K562 (cell line): ENCODE data around the gene C4A. TPM values are rescaled to one million over a fixed set of nuclear protein-coding genes. Genes with fewer than 3 reads are reported as not detected.
A peak's percentile ranks its signal among the peaks of the same experiment; 100 is the strongest.

ENCODE experiments used
- ATAC-seq: fragments of 200-7000 bp; cut with Tn5 transposase; 3 replicates; pipeline ENCODE4 v1.9.1; 2020; ENCODE audit warnings: moderate library complexity
- BruUV-seq: library from RNA; stranded (reverse); fragments of 400-500 nt; replicated peaks from 2 replicates; lab custom pipeline; 2021; lab: Mats Ljungman, UMichigan
- CTCF ChIA-PET: fragments of 300-600 bp; formaldehyde crosslinking; extraction: SDS; loops from one replicate; lab custom pipeline; 2021; ENCODE audit warnings: low intra/inter-chr PET ratio; lab: Yijun Ruan, JAX
- POLR2A ChIA-PET: fragments of 300-600, 350-650 bp; sonication (Branson Sonifier 250); formaldehyde crosslinking; extraction: SDS; loops from one replicate; lab custom pipeline; 2021; ENCODE audit warnings: antibody characterized with exemption, inconsistent platforms; lab: Yijun Ruan, JAX
- DNase-seq, 4 experiments: peaks; one replicate each; pipeline versions ENCODE4 v3.0.0 to v3.0.0-alpha.2; 2011 to 2018; ENCODE audit warnings: low spot score in 3 of 4, mixed read lengths in 3 of 4; ENCODE audit errors: extremely low read depth in 1 of 4
- FAIRE-seq: peaks from 2 replicates; lab custom pipeline; 2011; peaks lifted over from hg19 to GRCh38; lab: Jason Lieb, UNC
- H2AFZ ChIP-seq: 2 replicates; pipeline ENCODE4 v1.6.0; 2011; ENCODE audit warnings: low read depth, low read length, control low read depth, inconsistent platforms
- H3K27ac ChIP-seq: fragments of 200-600 bp; 3 replicates; pipeline ENCODE4 v1.8.0; 2011; ENCODE audit warnings: low read depth, mild to moderate bottlenecking, control low read depth, inconsistent platforms, low read length, moderate library complexity, mixed read lengths; ENCODE audit errors: extremely low read depth
- H3K27me3 ChIP-seq, 2 experiments: fragments of 300-600 bp in 1 of 2; 2 replicates in 1 of 2; 3 replicates in 1 of 2; pipeline versions ENCODE4 v1.6.0 to v1.8.0; 2011; ENCODE audit warnings: inconsistent platforms in 2 of 2, low read length in 2 of 2, mild to moderate bottlenecking in 1 of 2, mixed read lengths in 1 of 2, moderate library complexity in 1 of 2; ENCODE audit not compliant: control insufficient read depth in 2 of 2, insufficient read depth in 2 of 2
- H3K36me3 ChIP-seq: fragments of 300-600 bp; 3 replicates; pipeline ENCODE4 v1.8.0; 2011; ENCODE audit warnings: mild to moderate bottlenecking, low read length, inconsistent platforms; ENCODE audit not compliant: control insufficient read depth, insufficient read depth
- H3K4me1 ChIP-seq, 2 experiments: fragments of 200-600 bp in 1 of 2; replicated peaks in 1 of 2; 2 replicates in 1 of 2; 3 replicates in 1 of 2; pipeline versions ENCODE4 v1.5.1 to v1.8.0; 2011; ENCODE audit warnings: inconsistent platforms in 2 of 2, low read length in 2 of 2, mild to moderate bottlenecking in 1 of 2, mixed read lengths in 1 of 2, moderate library complexity in 1 of 2; ENCODE audit not compliant: control insufficient read depth in 2 of 2, insufficient read depth in 2 of 2
- H3K4me2 ChIP-seq: 2 replicates; pipeline ENCODE4 v1.6.1; 2011; ENCODE audit warnings: low read length, control low read depth, inconsistent platforms, mixed read lengths; ENCODE audit not compliant: insufficient read depth
- H3K4me3 ChIP-seq: fragments of 200-600 bp; sonication (generic), shearing (Covaris generic); 2 replicates; pipeline ENCODE4 v1.5.1; 2016; ENCODE audit warnings: control low read depth, inconsistent platforms
- H3K79me2 ChIP-seq: fragments of 200-600 bp; 3 replicates; pipeline ENCODE4 v1.8.0; 2011; ENCODE audit warnings: low read length, inconsistent platforms; ENCODE audit not compliant: control insufficient read depth, insufficient read depth
- H3K9ac ChIP-seq, 2 experiments: 2 replicates each; pipeline versions ENCODE4 v1.6.0 to v1.6.1; 2011; ENCODE audit warnings: low read depth in 2 of 2, low read length in 2 of 2, control low read depth in 1 of 2, inconsistent platforms in 1 of 2, mild to moderate bottlenecking in 1 of 2, mixed read lengths in 1 of 2; ENCODE audit not compliant: insufficient read depth in 1 of 2
- H3K9me1 ChIP-seq: one replicate; pipeline ENCODE4 v1.6.0; 2011; ENCODE audit warnings: inconsistent platforms, mild to moderate bottlenecking, low read length, moderate library complexity; ENCODE audit not compliant: control insufficient read depth, insufficient read depth
- H3K9me3 ChIP-seq: replicated peaks from 2 replicates; pipeline ENCODE4 v1.5.1; 2011; ENCODE audit warnings: low read depth, low read length, inconsistent platforms; ENCODE audit not compliant: control insufficient read depth, insufficient read depth
- H4K20me1 ChIP-seq: replicated peaks from 2 replicates; pipeline ENCODE4 v1.6.1; 2011; ENCODE audit warnings: low read length, inconsistent platforms, mixed read lengths; ENCODE audit not compliant: control insufficient read depth, insufficient read depth
- CBX1 ChIP-seq: sonication (generic); IDR thresholded peaks from 2 replicates; pipeline ENCODE4 v1.6.1; 2016; ENCODE audit warnings: antibody characterized with exemption, low read depth, mild to moderate bottlenecking
- CGGBP1 ChIP-seq: fragments of 250-450 bp; sonication (Bioruptor Pico); IDR thresholded peaks from 2 replicates; pipeline ENCODE4 v1.9.0; 2021; ENCODE audit warnings: mild to moderate bottlenecking
- CREM ChIP-seq: IDR thresholded peaks from 2 replicates; pipeline ENCODE4 v1.6.1; 2014; ENCODE audit warnings: antibody characterized with exemption, low read depth
- HNRNPLL ChIP-seq: fragments of 200-400 bp; formaldehyde crosslinking; IDR thresholded peaks from 2 replicates; pipeline ENCODE4 v1.6.1; 2017; ENCODE audit warnings: low read length, low read depth, mild to moderate bottlenecking; ENCODE audit not compliant: poor library complexity, severe bottlenecking
- PML ChIP-seq: IDR thresholded peaks from 2 replicates; pipeline ENCODE4 v1.6.1; 2012; ENCODE audit warnings: low read length, inconsistent platforms
- RNF219 ChIP-seq: fragments of 250-450 bp; sonication (Bioruptor Pico); IDR thresholded peaks from 2 replicates; pipeline ENCODE4 v1.5.0; 2022; ENCODE audit warnings: mild to moderate bottlenecking
- RREB1 ChIP-seq: fragments of 250-450 bp; sonication (Bioruptor Pico); IDR thresholded peaks from 2 replicates; pipeline ENCODE4 v1.4.0; 2020
- SAFB ChIP-seq: fragments of 200-400 bp; formaldehyde crosslinking; IDR thresholded peaks from 2 replicates; pipeline ENCODE4 v1.6.1; 2017; ENCODE audit warnings: low read depth, low read length, borderline replicate concordance
- SMC3 ChIP-seq: conservative IDR thresholded peaks from 2 replicates; pipeline ENCODE4 v1.6.1; 2011; ENCODE audit warnings: low read depth, low read length, improper control_type of control experiment; ENCODE audit not compliant: insufficient read depth
- ZNF143 ChIP-seq: sonication (generic); formaldehyde crosslinking; IDR thresholded peaks from 2 replicates; pipeline ENCODE4 v1.9.0; 2022; ENCODE audit warnings: mild to moderate bottlenecking, missing genetic modification reagents
- WGBS: fragments of 100-300 bp; shearing (Covaris generic); methylation state at CpG from one replicate; pipeline ENCODE4 v1.1.6; 2016; ENCODE audit warnings: low coverage, mixed read lengths; ENCODE audit not compliant: insufficient coverage; ENCODE audit errors: missing lambda C conversion rate; 5-methylcytosine and 5-hydroxymethylcytosine counted together
- in situ Hi-C: fragments of 300-500 bp; cut with MboI; formaldehyde crosslinking; loops from 4 replicates; pipeline ENCODE4 v1.15.0; 2018; ENCODE audit warnings: inconsistent platforms, mixed read lengths
- intact Hi-C: fragments of 100-400 bp; cut with micrococcal nuclease; formaldehyde crosslinking; loops from 2 replicates; pipeline ENCODE4 v1.14.2; 2022
- polyA plus RNA-seq, 8 experiments: library from polyadenylated mRNA; depleted of rRNA in 4 of 8; stranded (reverse) in 5 of 8; unstranded in 3 of 8; fragments of >200 nt; fragmentation: Nextera tagmentation in 2 of 8; fragmentation: Illumina TruSeq in 1 of 8; extraction: Ambion mirVana in 2 of 8; extraction: Trizol in 1 of 8; gene quantifications; 2 replicates each; pipeline versions ENCODE4 v1.2.1 to v1.2.3, GENCODE V29; 2011 to 2014; ENCODE audit warnings: inconsistent platforms in 1 of 8, missing spikeins in 1 of 8
- total RNA-seq, 7 experiments: library from RNA; depleted of rRNA in 6 of 7; stranded (reverse); fragments of >200 nt in 6 of 7; fragmentation: Illumina TruSeq in 2 of 7; extraction: Trizol in 2 of 7; gene quantifications; 2 replicates each; pipeline versions ENCODE4 v1.2.1 to v1.2.3, GENCODE V29; 2011 to 2021; ENCODE audit warnings: low replicate concordance in 1 of 7

C4A gene
- total and polyA plus RNA-seq, 9 of the 15 experiments (the other 6 are each of a cell fraction or from before 2014, with no cell fraction given): 0.27 to 7.6 (median 5.0) TPM

- BruUV-seq: no TSS peak
- CTCF ChIA-PET: no interaction called here
- TF ChIP-seq HNRNPLL (no peak), ZNF143 (CRISPR knock-in tag) (no peak), CBX1 (no peak), CREM (no peak), RNF219 (CRISPR knock-in tag) (no peak), SMC3 (no peak), RREB1 (CRISPR knock-in tag) (no peak), PML (no peak), SAFB (no peak), CGGBP1 (CRISPR knock-in tag) (no peak)
These were observed 12.8 kb upstream of the C4A start for GRCh38 chr6:31968791-31969711.

More at GRCh38 chr6:31968791-31969711, 12.8 kb upstream of the C4A start:
- WGBS: 65% methylated on average over 23 of the region's 23 CpGs
- peak overlapping the region; percentile 99 for H3K4me2 ChIP-seq
- H3K79me2 ChIP-seq: peaks cover 39% of the 10 kb centered on the region
- intact Hi-C loops: no loop called here
- H3K27ac ChIP-seq: peak overlapping the region; percentile 84
- H3K9ac ChIP-seq: peak overlapping the region; percentile 84 to 90; a peak in 3 of 4 replicates
- no peak overlapping the region for H2AFZ ChIP-seq
- H3K9me3 ChIP-seq: no peaks in the 10 kb centered on the region
- in situ Hi-C loops: no loop called here
- no peak overlapping the region for H3K4me3 ChIP-seq
- H4K20me1 ChIP-seq: no peaks in the 10 kb centered on the region
- no peak for FAIRE-seq
- H3K4me1 ChIP-seq: peaks cover 50 to 55% of the 10 kb centered on the region in 2 experiments; a peak in 4 of 5 replicates
- no peaks in the 10 kb centered on the region for H3K27me3 ChIP-seq
- no peak for ATAC-seq
- H3K36me3 ChIP-seq: peaks cover 71% of the 10 kb centered on the region
- no peak for DNase-seq
- no peaks in the 10 kb centered on the region for H3K9me1 ChIP-seq
- POLR2A ChIA-PET: interaction anchor here (0.6 to 5.8 kb wide), 10 partner anchors 7 to 216 kb away, joined by 3 to 74 read pairs (median 3); partner anchors contain the start of genes NELFE and SKIC2
